Calu3 (cell line): ENCODE data around the gene SGO2. TPM values are rescaled to one million over a fixed set of nuclear protein-coding genes. Genes with fewer than 3 reads are reported as not detected.
"Not testable (repeated sequence)": the region's sequence is repeated elsewhere in the genome, so short reads cannot be mapped to it uniquely, and the experiment has no call there.

Source experiments
- BruUV-seq: library from RNA; stranded (reverse); fragments of 400-500 nt; replicated peaks from 2 replicates; lab custom pipeline; 2021; lab: Mats Ljungman, UMichigan
- CTCF ChIA-PET: fragments of 300-600 bp; sonication (Branson Sonifier 250); formaldehyde crosslinking; loops from one replicate; lab custom pipeline; 2022; ENCODE audit warnings: antibody characterized with exemption; lab: Charles Lee
- DNase-seq: peaks from one replicate; pipeline ENCODE4 v3.0.0; 2022
- H3K27ac Mint-ChIP-seq: one replicate; pipeline ENCODE4 v1.8.0; 2022; ENCODE audit warnings: mixed read lengths; ENCODE audit not compliant: unreplicated experiment
- H3K27me3 Mint-ChIP-seq: one replicate; pipeline ENCODE4 v1.8.0; 2022; ENCODE audit warnings: mixed read lengths; ENCODE audit not compliant: unreplicated experiment
- H3K36me3 Mint-ChIP-seq: one replicate; pipeline ENCODE4 v1.8.0; 2022; ENCODE audit warnings: mild to moderate bottlenecking, moderate library complexity, mixed read lengths; ENCODE audit not compliant: insufficient read depth, unreplicated experiment
- H3K4me1 Mint-ChIP-seq: one replicate; pipeline ENCODE4 v1.8.0; 2022; ENCODE audit warnings: mild to moderate bottlenecking, low read depth, mixed read lengths; ENCODE audit not compliant: unreplicated experiment
- H3K4me3 Mint-ChIP-seq: one replicate; pipeline ENCODE4 v1.8.0; 2022; ENCODE audit warnings: mild to moderate bottlenecking, low read depth, moderate library complexity, mixed read lengths; ENCODE audit not compliant: unreplicated experiment
- H3K9me3 Mint-ChIP-seq: one replicate; pipeline ENCODE4 v1.8.0; 2022; ENCODE audit warnings: low read depth, mixed read lengths; ENCODE audit not compliant: unreplicated experiment
- CTCF ChIP-seq: fragments of 200-600 bp; IDR thresholded peaks from one replicate; pipeline ENCODE4 v1.8.0; 2022; ENCODE audit warnings: antibody characterized with exemption; ENCODE audit not compliant: unreplicated experiment
- intact Hi-C: fragments of 100-400 bp; cut with micrococcal nuclease; formaldehyde crosslinking; loops from one replicate; pipeline ENCODE4 v1.10.0; 2022; ENCODE audit not compliant: unreplicated experiment
- total RNA-seq: library from RNA; stranded (reverse); gene quantifications from 2 replicates; pipeline ENCODE4 v1.2.3, GENCODE V29; 2022

The SGO2 gene
- total RNA-seq, 1 experiment from 2014 or later: 22.9 TPM

DNA sequence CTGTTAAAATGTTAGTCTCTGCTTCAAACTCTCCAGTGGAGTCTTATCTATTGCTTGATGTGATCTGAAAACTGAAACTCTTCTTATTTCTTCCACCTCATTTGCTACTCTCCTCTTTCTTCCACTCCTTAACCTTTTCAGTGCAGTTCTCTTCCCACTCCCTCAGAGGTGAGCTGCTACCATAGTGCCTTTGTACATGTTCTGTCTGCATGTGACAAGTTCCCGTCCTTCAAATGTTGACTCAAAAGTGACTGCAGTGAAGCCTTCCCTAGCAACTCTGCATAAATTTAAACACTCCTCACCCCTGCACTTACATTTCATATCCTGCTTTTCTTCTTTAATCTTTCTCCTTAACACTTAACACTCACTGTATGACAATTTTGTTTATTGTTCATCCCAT lies 12.1 kb downstream of the SGO2 start:
- BruUV-seq: no TSS peak

DNA sequence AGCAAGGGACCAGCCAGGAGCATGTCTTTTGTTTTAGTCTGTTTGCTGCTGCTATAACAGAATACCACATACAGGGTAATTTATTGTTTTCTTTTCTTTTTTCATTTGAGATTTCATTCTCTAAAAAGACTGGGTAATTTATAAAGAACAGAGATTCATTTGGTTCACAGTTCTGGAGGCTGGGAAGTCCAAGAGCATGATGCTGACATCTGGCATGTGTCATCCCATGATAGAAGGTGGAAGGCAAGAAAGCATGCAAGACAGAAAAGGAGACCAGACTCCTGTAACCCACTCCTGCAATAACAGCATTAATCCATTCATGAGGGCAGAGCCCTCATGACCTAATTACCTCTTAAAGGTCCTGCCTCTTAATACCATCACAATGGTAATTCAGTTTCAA lies 14.8 kb downstream of the SGO2 start:
- no peaks in the 10 kb centered on the region for H3K4me1 Mint-ChIP-seq
- H3K27ac Mint-ChIP-seq: no peak overlapping the region
- intact Hi-C loops: no loop called here
- no peak for DNase-seq
- H3K4me3 Mint-ChIP-seq: no peak overlapping the region
- CTCF ChIA-PET: no interaction called here
- BruUV-seq: no TSS peak
- H3K36me3 Mint-ChIP-seq: no peaks in the 10 kb centered on the region
- H3K9me3 Mint-ChIP-seq: no peaks in the 10 kb centered on the region
- H3K27me3 Mint-ChIP-seq: no peaks in the 10 kb centered on the region
- no peak for TF ChIP-seq CTCF

More for the DNA sequence above, 12.1 kb downstream of the SGO2 start:
- Mint-ChIP-seq H3K27ac (no peak overlapping the region), H3K4me3 (no peak overlapping the region), H3K9me3 (no peaks in the 10 kb centered on the region), H3K4me1 (no peaks in the 10 kb centered on the region), H3K36me3 (no peaks in the 10 kb centered on the region), H3K27me3 (no peaks in the 10 kb centered on the region)
- CTCF ChIA-PET: no interaction called here
- intact Hi-C loops: no loop called here
- no peak for TF ChIP-seq CTCF
- DNase-seq: no peak

DNA sequence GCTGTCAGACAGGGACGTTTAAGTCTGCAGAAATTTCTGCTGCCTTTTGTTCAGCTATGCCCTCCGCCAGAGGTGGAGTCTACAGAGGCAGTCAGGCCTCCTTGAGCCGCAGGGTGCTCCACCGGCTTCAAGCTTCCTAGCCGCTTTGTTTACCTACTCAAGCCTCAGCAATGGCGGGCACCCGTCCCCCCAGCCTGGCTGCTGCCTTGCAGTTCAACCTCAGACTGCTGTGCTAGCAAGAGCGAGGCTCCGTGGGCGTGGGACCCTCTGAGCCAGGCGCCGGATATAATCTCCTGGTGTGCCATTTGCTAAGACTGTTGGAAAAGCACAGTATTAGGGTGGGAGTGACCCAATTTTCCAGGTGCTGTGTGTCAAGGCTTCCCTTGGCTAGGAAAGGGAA lies 40.6 kb downstream of the SGO2 start:
- H3K36me3 Mint-ChIP-seq, DNase-seq, BruUV-seq, H3K27me3 Mint-ChIP-seq, CTCF ChIA-PET, H3K9me3 Mint-ChIP-seq, H3K4me3 Mint-ChIP-seq, H3K27ac Mint-ChIP-seq, intact Hi-C loops: not testable (repeated sequence)
- peaks cover 11% of the 10 kb centered on the region for H3K4me1 Mint-ChIP-seq

GRCh38 chr2:200567932-200568331 lies 41.9 kb downstream of the SGO2 start:
- Mint-ChIP-seq H3K4me3 (no peak overlapping the region), H3K9me3 (no peaks in the 10 kb centered on the region), H3K27ac (no peak overlapping the region), H3K4me1 (peaks cover 11% of the 10 kb centered on the region), H3K27me3 (no peaks in the 10 kb centered on the region), H3K36me3 (no peaks in the 10 kb centered on the region)
- DNase-seq: no peak
- no peak for TF ChIP-seq CTCF
- CTCF ChIA-PET: no interaction called here
- intact Hi-C loops: no loop called here
- no TSS peak for BruUV-seq

GRCh38 chr2:200575957-200576356 lies 50.0 kb downstream of the SGO2 start:
- DNase-seq: no peak
- BruUV-seq: no TSS peak
- no peaks in the 10 kb centered on the region for H3K27me3 Mint-ChIP-seq
- TF ChIP-seq CTCF: no peak
- H3K36me3 Mint-ChIP-seq: peaks cover 4% of the 10 kb centered on the region
- no peaks in the 10 kb centered on the region for H3K9me3 Mint-ChIP-seq
- H3K4me3 Mint-ChIP-seq: no peak overlapping the region
- CTCF ChIA-PET: interaction anchor here (0.6 to 0.8 kb wide), 3 partner anchors 10 to 127 kb away, joined by 3 to 4 read pairs (median 3); no protein-coding TSS in a partner anchor
- H3K4me1 Mint-ChIP-seq: no peaks in the 10 kb centered on the region
- no peak overlapping the region for H3K27ac Mint-ChIP-seq
- intact Hi-C loops: loop anchor here (5.0 kb wide), 1 partner anchor 604 kb away; no protein-coding TSS in a partner anchor
